SU-DHL-6 (cell line): ENCODE data around the gene DGKG.

Experiments used
- EZH2phosphoT487 ChIP-seq: fragments of 200-600 bp; sonication (generic), shearing (Covaris generic); conservative IDR thresholded peaks from 2 replicates; pipeline ENCODE4 v1.6.1; 2018; ENCODE audit warnings: mild to moderate bottlenecking, antibody characterized with exemption, low read length, moderate library complexity, mixed read lengths
- TF ChIP-seq, protein P1 (sequence below): fragments of 200-600 bp; sonication (generic); IDR thresholded peaks from one replicate; pipeline ENCODE4 v1.5.1; 2017; ENCODE audit warnings: antibody characterized with exemption, mild to moderate bottlenecking, low read length, moderate library complexity; ENCODE audit not compliant: insufficient read depth, poor library complexity, severe bottlenecking

DNA sequence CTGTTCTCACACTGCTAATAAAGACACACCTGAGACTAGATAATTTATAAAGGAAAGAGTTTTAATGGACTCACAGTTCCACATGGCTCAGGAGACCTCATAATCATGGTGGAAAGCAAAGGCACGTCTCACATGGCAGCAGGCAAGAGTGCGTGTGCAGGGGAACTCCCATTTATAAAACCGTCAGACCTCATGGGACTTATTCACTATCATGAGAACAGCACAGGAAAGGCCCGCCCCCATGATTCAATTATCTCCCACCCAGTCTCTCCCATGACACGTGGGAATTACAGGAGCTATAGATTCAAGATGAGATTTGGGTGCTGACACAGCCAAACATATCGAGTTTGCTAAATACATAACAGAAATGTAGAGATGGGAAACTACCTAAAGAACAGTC is 39.5 kb upstream of the DGKG start:
- TF ChIP-seq, protein P1, sequence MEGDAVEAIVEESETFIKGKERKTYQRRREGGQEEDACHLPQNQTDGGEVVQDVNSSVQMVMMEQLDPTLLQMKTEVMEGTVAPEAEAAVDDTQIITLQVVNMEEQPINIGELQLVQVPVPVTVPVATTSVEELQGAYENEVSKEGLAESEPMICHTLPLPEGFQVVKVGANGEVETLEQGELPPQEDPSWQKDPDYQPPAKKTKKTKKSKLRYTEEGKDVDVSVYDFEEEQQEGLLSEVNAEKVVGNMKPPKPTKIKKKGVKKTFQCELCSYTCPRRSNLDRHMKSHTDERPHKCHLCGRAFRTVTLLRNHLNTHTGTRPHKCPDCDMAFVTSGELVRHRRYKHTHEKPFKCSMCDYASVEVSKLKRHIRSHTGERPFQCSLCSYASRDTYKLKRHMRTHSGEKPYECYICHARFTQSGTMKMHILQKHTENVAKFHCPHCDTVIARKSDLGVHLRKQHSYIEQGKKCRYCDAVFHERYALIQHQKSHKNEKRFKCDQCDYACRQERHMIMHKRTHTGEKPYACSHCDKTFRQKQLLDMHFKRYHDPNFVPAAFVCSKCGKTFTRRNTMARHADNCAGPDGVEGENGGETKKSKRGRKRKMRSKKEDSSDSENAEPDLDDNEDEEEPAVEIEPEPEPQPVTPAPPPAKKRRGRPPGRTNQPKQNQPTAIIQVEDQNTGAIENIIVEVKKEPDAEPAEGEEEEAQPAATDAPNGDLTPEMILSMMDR = no peak
- no peak for TF ChIP-seq EZH2phosphoT487
